Measurements from ENCODE around the gene PHB1. TPM values are rescaled to one million over a fixed set of nuclear protein-coding genes. Genes with fewer than 3 reads are reported as not detected.

Gene PHB1
- polyA plus RNA-seq, 1 donor (not counting 4 experiments of a cell fraction or from before 2014, with no cell fraction given), result 395 TPM

DNA sequence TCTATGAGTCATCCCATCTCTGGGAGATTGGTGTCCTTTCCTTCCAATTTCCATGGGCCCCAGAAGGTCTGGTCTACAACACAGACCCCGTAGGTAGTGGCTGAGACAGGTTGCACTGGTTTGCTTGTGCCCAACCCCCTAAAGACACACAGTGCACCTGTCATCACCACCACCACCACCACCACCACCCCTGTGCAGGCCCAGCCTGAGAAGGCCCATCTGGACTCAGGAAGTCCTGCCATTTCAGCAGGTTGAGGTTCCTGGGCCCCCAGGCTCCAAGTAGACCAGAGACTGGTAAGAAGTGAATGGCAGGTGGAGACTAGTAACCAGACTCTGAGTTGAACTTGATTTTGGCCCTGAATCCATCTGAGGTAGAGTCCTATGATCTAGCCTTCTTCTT, 25.9 kb upstream of the PHB1 start:
- H3K79me2 ChIP-seq (ENCODE audit: control insufficient read depth, insufficient read depth, low read length), result no peaks in the 10 kb centered on the region
- H3K9me3 ChIP-seq (ENCODE audit: control insufficient read depth, low read depth, low read length), result no peaks in the 10 kb centered on the region
- H3K4me1 ChIP-seq (ENCODE audit: control insufficient read depth, extremely low read depth, insufficient read depth, low read length), result peaks cover 5% of the 10 kb centered on the region
- no peak overlapping the region for H3K9ac ChIP-seq (ENCODE audit: control insufficient read depth, extremely low read depth, insufficient read depth, low read length)
- H3K4me3 ChIP-seq (ENCODE audit: control insufficient read depth in 2 of 3, extremely low read depth in 1 of 3, insufficient read depth in 2 of 3, low read depth in 1 of 3, low read length in 3 of 3), result no peak overlapping the region
- DNase-seq (ENCODE audit: low read depth, low spot score) (no peak), FAIRE-seq (no peak)
- no peaks in the 10 kb centered on the region for H3K36me3 ChIP-seq (ENCODE audit: control insufficient read depth in 2 of 2, extremely low read depth in 1 of 2, insufficient read depth in 2 of 2, low read length in 2 of 2)
- H2AFZ ChIP-seq (ENCODE audit: control insufficient read depth, low read length), result no peak overlapping the region
- no peak overlapping the region for H3K27ac ChIP-seq (ENCODE audit: control insufficient read depth, insufficient read depth, low read length)
- no peak overlapping the region for H3K4me2 ChIP-seq (ENCODE audit: control insufficient read depth, extremely low read depth, insufficient read depth, low read depth, low read length)
- no peaks in the 10 kb centered on the region for H3K9me1 ChIP-seq (ENCODE audit: control insufficient read depth, extremely low read depth, insufficient read depth, low read length)
- H3K27me3 ChIP-seq (ENCODE audit: control insufficient read depth, extremely low read depth, insufficient read depth, low read length), result peaks cover 63% of the 10 kb centered on the region
- TF ChIP-seq, protein P1, sequence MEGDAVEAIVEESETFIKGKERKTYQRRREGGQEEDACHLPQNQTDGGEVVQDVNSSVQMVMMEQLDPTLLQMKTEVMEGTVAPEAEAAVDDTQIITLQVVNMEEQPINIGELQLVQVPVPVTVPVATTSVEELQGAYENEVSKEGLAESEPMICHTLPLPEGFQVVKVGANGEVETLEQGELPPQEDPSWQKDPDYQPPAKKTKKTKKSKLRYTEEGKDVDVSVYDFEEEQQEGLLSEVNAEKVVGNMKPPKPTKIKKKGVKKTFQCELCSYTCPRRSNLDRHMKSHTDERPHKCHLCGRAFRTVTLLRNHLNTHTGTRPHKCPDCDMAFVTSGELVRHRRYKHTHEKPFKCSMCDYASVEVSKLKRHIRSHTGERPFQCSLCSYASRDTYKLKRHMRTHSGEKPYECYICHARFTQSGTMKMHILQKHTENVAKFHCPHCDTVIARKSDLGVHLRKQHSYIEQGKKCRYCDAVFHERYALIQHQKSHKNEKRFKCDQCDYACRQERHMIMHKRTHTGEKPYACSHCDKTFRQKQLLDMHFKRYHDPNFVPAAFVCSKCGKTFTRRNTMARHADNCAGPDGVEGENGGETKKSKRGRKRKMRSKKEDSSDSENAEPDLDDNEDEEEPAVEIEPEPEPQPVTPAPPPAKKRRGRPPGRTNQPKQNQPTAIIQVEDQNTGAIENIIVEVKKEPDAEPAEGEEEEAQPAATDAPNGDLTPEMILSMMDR (optimal IDR thresholded peaks at IDR 0.05 in 1 of 3, IDR thresholded peaks at IDR 0.05 in 1 of 3, conservative IDR thresholded peaks at IDR 0.05 in 1 of 3; ENCODE audit: extremely low read depth in 1 of 3, insufficient read depth in 2 of 3, low read length in 3 of 3), result no peak
- TF ChIP-seq EZH2 (IDR thresholded peaks at IDR 0.05; ENCODE audit: low read length), result no peak
- H4K20me1 ChIP-seq (ENCODE audit: control insufficient read depth, extremely low read depth, insufficient read depth, low read length), result no peaks in the 10 kb centered on the region
- dilution Hi-C loops (cut with MboI; ENCODE audit: extremely low pct_ligation_motif_present, low sequenced_read_pairs), result no loop called here

DNA sequence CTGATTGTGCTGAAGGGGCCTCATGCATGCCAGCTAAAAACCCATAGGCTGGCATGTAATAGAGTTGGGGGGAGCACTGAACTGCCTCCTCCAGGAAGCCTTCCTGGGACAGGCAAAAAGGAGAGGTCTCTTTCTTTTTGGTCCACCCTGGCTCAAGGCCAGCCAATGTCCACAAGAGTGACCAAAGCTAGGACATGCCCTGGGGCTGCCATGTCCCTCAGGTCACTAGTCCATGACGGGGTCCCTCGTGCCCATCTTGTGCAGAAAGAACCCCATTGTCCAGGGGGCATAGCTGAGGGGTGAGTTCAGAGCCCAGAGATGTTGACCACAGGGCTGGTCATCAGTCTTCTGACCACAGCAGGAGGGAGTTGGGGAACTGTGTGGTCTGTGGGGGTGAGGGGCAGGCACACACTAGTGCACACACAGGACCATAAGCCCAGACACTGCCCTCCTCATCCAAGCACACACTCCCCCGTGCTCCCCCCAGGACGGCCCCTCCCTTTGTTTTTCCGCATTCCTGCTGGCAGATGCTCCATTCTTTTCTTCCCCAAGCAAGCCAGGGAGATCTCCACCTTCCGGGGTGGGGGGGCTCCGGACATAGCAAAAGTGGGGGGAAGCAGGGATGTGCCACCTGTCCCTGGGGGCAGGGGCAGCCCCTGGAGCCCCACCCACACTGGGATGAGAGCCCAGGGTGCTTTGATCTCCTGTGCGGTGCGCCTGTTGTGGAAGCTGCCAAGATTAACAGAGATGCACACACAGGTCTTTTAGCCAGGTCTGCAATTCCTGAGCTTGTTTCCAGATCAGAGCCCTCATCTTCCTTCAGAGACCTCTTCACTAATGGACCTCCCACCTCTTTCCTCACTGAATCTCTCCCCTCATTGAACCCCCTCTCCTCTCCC, 25.2 kb upstream of the PHB1 start:
- TF ChIP-seq, protein P1 (optimal IDR thresholded peaks at IDR 0.05 in 1 of 3, IDR thresholded peaks at IDR 0.05 in 1 of 3, conservative IDR thresholded peaks at IDR 0.05 in 1 of 3; ENCODE audit: extremely low read depth in 1 of 3, insufficient read depth in 2 of 3, low read length in 3 of 3), result no peak
- no peak for TF ChIP-seq EZH2 (IDR thresholded peaks at IDR 0.05; ENCODE audit: low read length)
- peaks cover 64% of the 10 kb centered on the region for H3K27me3 ChIP-seq (ENCODE audit: control insufficient read depth, extremely low read depth, insufficient read depth, low read length)
- no peak overlapping the region for H3K4me3 ChIP-seq (ENCODE audit: control insufficient read depth in 2 of 3, extremely low read depth in 1 of 3, insufficient read depth in 2 of 3, low read depth in 1 of 3, low read length in 3 of 3)
- H3K4me1 ChIP-seq (ENCODE audit: control insufficient read depth, extremely low read depth, insufficient read depth, low read length), result peaks cover 5% of the 10 kb centered on the region
- no peak overlapping the region for H3K4me2 ChIP-seq (ENCODE audit: control insufficient read depth, extremely low read depth, insufficient read depth, low read depth, low read length)
- no peaks in the 10 kb centered on the region for H3K36me3 ChIP-seq (ENCODE audit: control insufficient read depth in 2 of 2, extremely low read depth in 1 of 2, insufficient read depth in 2 of 2, low read length in 2 of 2)
- no peak overlapping the region for H2AFZ ChIP-seq (ENCODE audit: control insufficient read depth, low read length)
- H3K9me3 ChIP-seq (ENCODE audit: control insufficient read depth, low read depth, low read length), result no peaks in the 10 kb centered on the region
- H4K20me1 ChIP-seq (ENCODE audit: control insufficient read depth, extremely low read depth, insufficient read depth, low read length), result no peaks in the 10 kb centered on the region
- no peak overlapping the region for H3K27ac ChIP-seq (ENCODE audit: control insufficient read depth, insufficient read depth, low read length)
- no peaks in the 10 kb centered on the region for H3K79me2 ChIP-seq (ENCODE audit: control insufficient read depth, insufficient read depth, low read length)
- no peaks in the 10 kb centered on the region for H3K9me1 ChIP-seq (ENCODE audit: control insufficient read depth, extremely low read depth, insufficient read depth, low read length)
- no peak overlapping the region for H3K9ac ChIP-seq (ENCODE audit: control insufficient read depth, extremely low read depth, insufficient read depth, low read length)
- DNase-seq (ENCODE audit: low read depth, low spot score) (no peak), FAIRE-seq (no peak)
- dilution Hi-C loops (cut with MboI; ENCODE audit: extremely low pct_ligation_motif_present, low sequenced_read_pairs), result loop anchor here (5.0 kb wide), 1 partner anchor 62 kb away; no protein-coding TSS in a partner anchor

All from keratinocyte (primary cell).